Ovary (tissue), 3 donors: ENCODE measurements around the gene AP1M2.

ENCODE experiments used
- CTCF ChIP-seq, 3 donors: fragments of 450-650 bp in 2 of 3; fragments of 200-600 bp in 1 of 3; IDR thresholded peaks; one replicate each; pipeline versions ENCODE4 v1.5.1 to v1.8.0; 2016 to 2022; ENCODE audit warnings: antibody characterized with exemption in 3 of 3, mild to moderate bottlenecking in 1 of 3
- EP300 ChIP-seq: sonication (generic); formaldehyde crosslinking; IDR thresholded peaks from one replicate; pipeline ENCODE4 v1.6.1; 2017; ENCODE audit warnings: antibody characterized with exemption
- POLR2A ChIP-seq: fragments of 450-650 bp; IDR thresholded peaks from one replicate; pipeline ENCODE4 v1.6.1; 2017; ENCODE audit warnings: antibody characterized with exemption, mild to moderate bottlenecking, moderate library complexity
- donor health status: DM: no; HTN: no; CAD: no.

GRCh38 chr19:10577951-10578350 lies 9.2 kb downstream of the AP1M2 start:
- TF ChIP-seq CTCF (IDR thresholded peaks at IDR 0.05) (no peak), POLR2A (no peak), EP300 (no peak)
